Activated CD4-positive, alpha-beta T cell treated with anti-CD3 and anti-CD28 coated beads for 36 hours (primary cell): ENCODE measurements around the gene BZW1. TPM values are rescaled to one million over a fixed set of nuclear protein-coding genes. Genes with fewer than 3 reads are reported as not detected.

Source experiments
- total RNA-seq, 2 experiments: library from RNA; stranded (reverse); gene quantifications; one replicate each; pipeline ENCODE4 v1.2.3, GENCODE V29; 2021

The BZW1 gene
- total RNA-seq, 2 experiments from 2014 or later: 413 to 474 TPM

Other genes starting within 250 kb of the BZW1 start
- under 1 TPM; 0.65 to 0.82 TPM for gene AOX1, start 225.9 kb upstream of the BZW1 start, total RNA-seq
- 10 to 100 TPM; 86.4 to 99.3 TPM for gene CLK1, start 52.7 kb downstream of the BZW1 start, total RNA-seq
- gene PPIL3, start 77.2 kb downstream of the BZW1 start, total RNA-seq: 10 to 100 TPM; 52.6 to 53.0 TPM
- 10 to 100 TPM; 37.0 to 47.7 TPM for gene NIF3L1, start 77.5 kb downstream of the BZW1 start, total RNA-seq
- 10 to 100 TPM; 68.5 to 80.5 TPM for gene ORC2, start 151.8 kb downstream of the BZW1 start, total RNA-seq